Upper lobe of left lung (tissue), 6 donors: ENCODE results near the gene DESI2. TPM values are rescaled to one million over a fixed set of nuclear protein-coding genes. Genes with fewer than 3 reads are reported as not detected.
A peak's percentile ranks its signal among the peaks of the same experiment; 100 is the strongest.

Experiments used
- ATAC-seq, 2 donors: fragments of 200-7000 bp; cut with Tn5 transposase; one replicate each; pipeline ENCODE4 v1.9.1; 2022; ENCODE audit warnings: mild to moderate bottlenecking in 2 of 2, moderate library complexity in 2 of 2; ENCODE audit not compliant: low FRiP score in 2 of 2
- DNase-seq, 2 donors: peaks; one replicate each; pipeline ENCODE4 v3.0.0-alpha.2; 2019 to 2020
- H3K27ac ChIP-seq, 4 donors: fragments of 200-600 bp; sonication (generic); one replicate each; pipeline ENCODE4 v1.5.1; 2016 to 2019
- H3K27me3 ChIP-seq, 4 donors: fragments of 200-600 bp; sonication (generic); one replicate each; pipeline ENCODE4 v1.5.1; 2017 to 2019
- H3K36me3 ChIP-seq, 4 donors: fragments of 200-600 bp; sonication (generic); one replicate each; pipeline ENCODE4 v1.5.1; 2016 to 2019
- H3K4me1 ChIP-seq, 4 donors: fragments of 200-600 bp; sonication (generic); one replicate each; pipeline ENCODE4 v1.5.1; 2018 to 2019
- H3K4me3 ChIP-seq, 4 donors: fragments of 200-600 bp; sonication (generic); one replicate each; pipeline ENCODE4 v1.5.1; 2017 to 2019; ENCODE audit warnings: mild to moderate bottlenecking in 2 of 4, moderate library complexity in 1 of 4
- H3K9me3 ChIP-seq, 4 donors: fragments of 200-600 bp; sonication (generic); one replicate each; pipeline ENCODE4 v1.5.1; 2018 to 2019
- EP300 ChIP-seq, 4 donors: sonication (generic); formaldehyde crosslinking; IDR thresholded peaks; one replicate each; pipeline ENCODE4 v1.5.1; 2017; ENCODE audit warnings: antibody characterized with exemption in 4 of 4, control low read depth in 2 of 4
- POLR2A ChIP-seq, 4 donors: fragments of 450-650 bp; IDR thresholded peaks; one replicate each; pipeline ENCODE4 v1.5.1; 2016 to 2017; ENCODE audit warnings: antibody characterized with exemption in 4 of 4, mild to moderate bottlenecking in 2 of 4
- POLR2AphosphoS5 ChIP-seq, 2 donors: sonication (generic); formaldehyde crosslinking; IDR thresholded peaks; one replicate each; pipeline ENCODE4 v1.5.1; 2017; ENCODE audit warnings: antibody characterized with exemption in 2 of 2
- WGBS, 2 donors: methylation state at CpG; one replicate each; pipeline ENCODE4 v1.1.5; 2017 to 2018; 5-methylcytosine and 5-hydroxymethylcytosine counted together
- total RNA-seq, 6 donors: library from RNA; depleted of rRNA in 4 of 6; stranded (reverse); fragments of >200 nt in 4 of 6; gene quantifications; one replicate each; pipeline versions ENCODE4 v1.1.0 to v1.2.1, GENCODE V29; 2016 to 2021
- TF ChIP-seq, protein P1 (sequence below), 6 experiments: fragments of 450-650 bp in 4 of 6; fragments of 200-600 bp in 2 of 6; sonication (generic) in 2 of 6; IDR thresholded peaks; one replicate each; pipeline ENCODE4 v1.5.1; 2016 to 2019; ENCODE audit warnings: antibody characterized with exemption in 6 of 6
- donor health status: DM: no; HTN: no; CAD: no; lungs with moderate emphysema.
- donor health status: DM: no; HTN: yes; CAD: no; lungs with severe emphysema.

Gene DESI2
- total RNA-seq, 6 donors from 2014 or later, result 40.4 to 103 (median 54.5) TPM

DNA sequence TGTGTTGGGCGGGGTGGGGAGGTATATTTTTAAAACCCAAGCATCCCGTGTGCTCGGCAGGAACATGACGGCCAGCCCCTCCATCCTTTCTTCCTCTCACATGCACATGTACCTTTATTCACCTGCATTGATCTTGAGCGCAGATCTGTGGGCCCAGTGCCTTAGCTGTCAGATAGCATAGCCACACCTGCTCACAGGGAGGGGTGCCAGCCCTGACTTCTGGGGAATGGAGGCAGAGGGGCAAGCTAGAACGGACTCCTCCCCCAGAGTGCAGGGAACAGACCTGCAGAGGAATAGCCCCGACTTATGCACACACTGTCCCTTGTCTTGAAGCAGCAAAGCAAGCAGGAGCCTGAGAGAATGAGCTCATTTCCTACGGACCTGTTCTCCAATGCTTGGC lies 56.1 kb downstream of the DESI2 start:
- no peak for DNase-seq
- no peak overlapping the region for H3K27ac ChIP-seq
- H3K27me3 ChIP-seq, result no peaks in the 10 kb centered on the region
- 84 to 88% methylated on average over 8 of the region's 8 CpGs for WGBS, 2 donors
- no peak for TF ChIP-seq POLR2A (IDR thresholded peaks at IDR 0.05)
- no peak for TF ChIP-seq POLR2AphosphoS5 (IDR thresholded peaks at IDR 0.05)
- TF ChIP-seq, protein P1, sequence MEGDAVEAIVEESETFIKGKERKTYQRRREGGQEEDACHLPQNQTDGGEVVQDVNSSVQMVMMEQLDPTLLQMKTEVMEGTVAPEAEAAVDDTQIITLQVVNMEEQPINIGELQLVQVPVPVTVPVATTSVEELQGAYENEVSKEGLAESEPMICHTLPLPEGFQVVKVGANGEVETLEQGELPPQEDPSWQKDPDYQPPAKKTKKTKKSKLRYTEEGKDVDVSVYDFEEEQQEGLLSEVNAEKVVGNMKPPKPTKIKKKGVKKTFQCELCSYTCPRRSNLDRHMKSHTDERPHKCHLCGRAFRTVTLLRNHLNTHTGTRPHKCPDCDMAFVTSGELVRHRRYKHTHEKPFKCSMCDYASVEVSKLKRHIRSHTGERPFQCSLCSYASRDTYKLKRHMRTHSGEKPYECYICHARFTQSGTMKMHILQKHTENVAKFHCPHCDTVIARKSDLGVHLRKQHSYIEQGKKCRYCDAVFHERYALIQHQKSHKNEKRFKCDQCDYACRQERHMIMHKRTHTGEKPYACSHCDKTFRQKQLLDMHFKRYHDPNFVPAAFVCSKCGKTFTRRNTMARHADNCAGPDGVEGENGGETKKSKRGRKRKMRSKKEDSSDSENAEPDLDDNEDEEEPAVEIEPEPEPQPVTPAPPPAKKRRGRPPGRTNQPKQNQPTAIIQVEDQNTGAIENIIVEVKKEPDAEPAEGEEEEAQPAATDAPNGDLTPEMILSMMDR (IDR thresholded peaks at IDR 0.05), result no peak
- TF ChIP-seq EP300 (IDR thresholded peaks at IDR 0.05), result no peak
- peaks cover 0 to 19% (median 13%) of the 10 kb centered on the region in 4 donors for H3K36me3 ChIP-seq
- H3K9me3 ChIP-seq, result no peaks in the 10 kb centered on the region
- no peak for ATAC-seq
- peaks cover 0 to 6% (median 1%) of the 10 kb centered on the region in 4 donors for H3K4me1 ChIP-seq
- H3K4me3 ChIP-seq, result no peak overlapping the region

- no peaks in the 10 kb centered on the region for H3K9me3 ChIP-seq
- DNase-seq, result no peak
- TF ChIP-seq EP300 (IDR thresholded peaks at IDR 0.05), result no peak
- no peak for TF ChIP-seq POLR2A (IDR thresholded peaks at IDR 0.05)
- no peak for TF ChIP-seq POLR2AphosphoS5 (IDR thresholded peaks at IDR 0.05)
- H3K27ac ChIP-seq, result no peak overlapping the region
- H3K27me3 ChIP-seq, result no peaks in the 10 kb centered on the region
- WGBS, 2 donors, result 72 to 80% methylated on average over 2 of the region's 2 CpGs
- no peak overlapping the region for H3K4me3 ChIP-seq
- peaks cover 0 to 16% (median 13%) of the 10 kb centered on the region in 4 donors for H3K36me3 ChIP-seq
- ATAC-seq, result peak in 1 of 2 donors; percentile 52
- H3K4me1 ChIP-seq, result peaks cover 0 to 6% (median 1%) of the 10 kb centered on the region in 4 donors
Measured at GRCh38 chr1:244709476-244710368, 56.8 kb downstream of the DESI2 start.

DNA sequence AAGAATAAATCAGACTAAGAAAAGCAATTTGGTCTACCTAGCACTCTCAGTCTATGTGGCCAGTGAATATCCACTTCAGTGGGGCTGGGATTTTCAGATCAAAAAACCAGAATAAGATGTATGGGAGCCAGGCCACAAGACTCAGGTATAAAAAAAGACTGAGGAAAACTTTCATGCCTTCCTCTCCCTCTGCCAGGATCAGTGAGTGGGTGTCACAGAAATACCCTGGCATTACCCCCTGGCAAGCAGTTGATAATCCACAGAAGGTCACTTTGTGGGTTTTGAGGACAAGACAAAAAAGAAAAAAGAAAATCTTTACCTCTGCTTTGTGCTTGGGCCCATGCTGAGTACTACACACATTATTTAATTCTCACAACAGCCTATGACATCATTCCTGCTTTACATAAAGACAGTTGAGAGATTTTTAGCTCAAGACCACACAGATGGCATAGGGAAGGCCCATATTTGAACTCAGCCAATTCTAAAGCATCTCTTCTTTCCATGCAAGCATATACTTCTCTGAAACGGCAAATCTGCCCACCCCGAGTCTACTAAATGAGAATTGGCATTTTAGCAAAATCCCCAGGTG lies 57.6 kb downstream of the DESI2 start:
- Histone ChIP-seq H3K36me3 (peaks cover 0 to 14% (median 9%) of the 10 kb centered on the region in 4 donors), H3K27ac (no peak overlapping the region), H3K4me3 (no peak overlapping the region), H3K9me3 (no peaks in the 10 kb centered on the region), H3K4me1 (peaks cover 0 to 4% (median under 1%) of the 10 kb centered on the region in 4 donors), H3K27me3 (no peaks in the 10 kb centered on the region)
- no peak for TF ChIP-seq POLR2A (IDR thresholded peaks at IDR 0.05)
- TF ChIP-seq POLR2AphosphoS5 (IDR thresholded peaks at IDR 0.05), result no peak
- no peak for TF ChIP-seq EP300 (IDR thresholded peaks at IDR 0.05)
- TF ChIP-seq, protein P1 (IDR thresholded peaks at IDR 0.05), result no peak
- 79 to 85% methylated on average over 2 of the region's 2 CpGs for WGBS, 2 donors
- no peak for ATAC-seq
- DNase-seq, result no peak

DNA sequence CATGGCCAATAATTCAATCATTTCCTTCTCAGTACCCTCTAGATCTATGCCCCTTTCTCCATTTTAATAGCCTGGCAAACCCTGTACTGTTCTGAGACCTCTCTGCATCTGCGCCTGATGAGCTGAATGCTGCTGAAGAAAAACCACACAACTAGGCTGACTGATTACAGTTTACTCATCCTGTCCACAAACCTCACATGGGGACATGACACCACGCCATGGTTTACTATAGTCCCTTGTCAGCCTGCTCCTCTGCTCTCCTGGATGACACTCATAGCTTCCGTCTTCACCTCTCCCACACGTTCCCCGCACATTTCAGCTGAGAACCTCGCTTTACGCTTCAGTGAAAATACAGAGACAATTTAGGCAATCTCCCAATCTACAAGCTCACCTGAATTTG lies 59.7 kb downstream of the DESI2 start:
- DNase-seq, result no peak
- no peaks in the 10 kb centered on the region for H3K36me3 ChIP-seq
- H3K27ac ChIP-seq, result no peak overlapping the region
- TF ChIP-seq, protein P1 (IDR thresholded peaks at IDR 0.05), result no peak
- TF ChIP-seq POLR2A (IDR thresholded peaks at IDR 0.05) (no peak), EP300 (IDR thresholded peaks at IDR 0.05) (no peak), POLR2AphosphoS5 (IDR thresholded peaks at IDR 0.05) (no peak)
- H3K4me3 ChIP-seq, result no peak overlapping the region
- 93% methylated on average over 7 of the region's 7 CpGs for WGBS, 2 donors
- no peak for ATAC-seq
- H3K9me3 ChIP-seq, result no peaks in the 10 kb centered on the region
- H3K4me1 ChIP-seq, result peaks cover 0 to 3% (median 0%) of the 10 kb centered on the region in 4 donors
- no peaks in the 10 kb centered on the region for H3K27me3 ChIP-seq

- Histone ChIP-seq H3K9me3 (no peaks in the 10 kb centered on the region), H3K27ac (no peak overlapping the region), H3K36me3 (no peaks in the 10 kb centered on the region), H3K27me3 (no peaks in the 10 kb centered on the region), H3K4me3 (no peak overlapping the region), H3K4me1 (peaks cover 0 to 3% (median 0%) of the 10 kb centered on the region in 4 donors)
- DNase-seq (no peak), ATAC-seq (no peak)
- 84 to 89% methylated on average over 8 of the region's 8 CpGs for WGBS, 2 donors
- TF ChIP-seq, protein P1 (IDR thresholded peaks at IDR 0.05), result no peak
- TF ChIP-seq POLR2A (IDR thresholded peaks at IDR 0.05) (no peak), POLR2AphosphoS5 (IDR thresholded peaks at IDR 0.05) (no peak), EP300 (IDR thresholded peaks at IDR 0.05) (no peak)
Measured at GRCh38 chr1:244713332-244713731, 60.4 kb downstream of the DESI2 start.
